ACC112 (cell line): ENCODE results near the gene EXOC3.
A peak's percentile ranks its signal among the peaks of the same experiment; 100 is the strongest.

ENCODE experiments used
- H2AFZ ChIP-seq: fragments of 200-600 bp; sonication (generic); one replicate; pipeline ENCODE4 v1.6.0; 2017; ENCODE audit warnings: antibody characterized with exemption, low read length; ENCODE audit not compliant: unreplicated experiment
- H3K27ac ChIP-seq: fragments of 200-600 bp; sonication (generic); 2 replicates; pipeline ENCODE4 v1.5.1; 2014; ENCODE audit warnings: low read depth, mild to moderate bottlenecking, antibody characterized with exemption, low read length, moderate library complexity
- H3K27me3 ChIP-seq: fragments of 200-600 bp; sonication (generic); 2 replicates; pipeline ENCODE4 v1.6.1; 2014; ENCODE audit warnings: mild to moderate bottlenecking, antibody characterized with exemption, low read length, moderate library complexity, mixed read lengths; ENCODE audit not compliant: insufficient read depth
- H3K36me3 ChIP-seq: fragments of 200-600 bp; sonication (generic); 2 replicates; pipeline ENCODE4 v1.6.1; 2016; ENCODE audit warnings: mild to moderate bottlenecking, antibody characterized with exemption, low read length, moderate library complexity, mixed read lengths; ENCODE audit not compliant: insufficient read depth
- H3K4me1 ChIP-seq: fragments of 200-600 bp; sonication (generic); one replicate; pipeline ENCODE4 v1.6.1; 2016; ENCODE audit warnings: low read length, mixed read lengths; ENCODE audit not compliant: insufficient read depth, unreplicated experiment, control insufficient read depth
- H3K4me3 ChIP-seq: fragments of 200-600 bp; sonication (generic); 2 replicates; pipeline ENCODE4 v1.5.1; 2014; ENCODE audit warnings: mild to moderate bottlenecking, low read depth, low read length
- H3K79me2 ChIP-seq: fragments of 200-600 bp; sonication (generic); one replicate; pipeline ENCODE4 v1.6.0; 2016; ENCODE audit warnings: low read length; ENCODE audit not compliant: control insufficient read depth, unreplicated experiment, insufficient read depth

EXOC3 gene

GRCh38 chr5:491119-491855, 48.3 kb downstream of the EXOC3 start:
- Histone ChIP-seq H3K79me2 (no peaks in the 10 kb centered on the region), H3K4me1 (no peaks in the 10 kb centered on the region), H3K27ac (no peak overlapping the region), H3K4me3 (no peak overlapping the region), H3K36me3 (no peaks in the 10 kb centered on the region), H2AFZ (no peak overlapping the region), H3K27me3 (peaks cover 15% of the 10 kb centered on the region)

GRCh38 chr5:491856-492155, 48.8 kb downstream of the EXOC3 start:
- no peaks in the 10 kb centered on the region for H3K79me2 ChIP-seq
- no peak overlapping the region for H3K4me3 ChIP-seq

GRCh38 chr5:492314-492893, 49.4 kb downstream of the EXOC3 start:
- H3K79me2 ChIP-seq = no peaks in the 10 kb centered on the region
- no peaks in the 10 kb centered on the region for H3K4me1 ChIP-seq
- no peak overlapping the region for H3K4me3 ChIP-seq
- no peak overlapping the region for H2AFZ ChIP-seq
- peaks cover 15% of the 10 kb centered on the region for H3K27me3 ChIP-seq
- H3K36me3 ChIP-seq = no peaks in the 10 kb centered on the region
- no peak overlapping the region for H3K27ac ChIP-seq

More at GRCh38 chr5:491856-492155, 48.8 kb downstream of the EXOC3 start:
- H3K27me3 ChIP-seq = peaks cover 15% of the 10 kb centered on the region
- H2AFZ ChIP-seq = no peak overlapping the region
- no peaks in the 10 kb centered on the region for H3K36me3 ChIP-seq
- H3K27ac ChIP-seq = no peak overlapping the region
- no peaks in the 10 kb centered on the region for H3K4me1 ChIP-seq

- Histone ChIP-seq H2AFZ (no peak overlapping the region), H3K36me3 (no peaks in the 10 kb centered on the region), H3K27me3 (peaks cover 15% of the 10 kb centered on the region), H3K27ac (no peak overlapping the region), H3K4me1 (no peaks in the 10 kb centered on the region), H3K79me2 (no peaks in the 10 kb centered on the region), H3K4me3 (peak overlapping the region; percentile 16; the same call in 1 of the 2 replicates)
Measured at GRCh38 chr5:493119-493701, 50.2 kb downstream of the EXOC3 start.

GRCh38 chr5:493758-494157, 50.8 kb downstream of the EXOC3 start:
- Histone ChIP-seq H3K79me2 (no peaks in the 10 kb centered on the region), H3K4me3 (no peak overlapping the region), H3K36me3 (no peaks in the 10 kb centered on the region), H2AFZ (no peak overlapping the region), H3K27me3 (peaks cover 19% of the 10 kb centered on the region), H3K4me1 (no peaks in the 10 kb centered on the region), H3K27ac (no peak overlapping the region)

- Histone ChIP-seq H3K27ac (no peak overlapping the region), H3K4me3 (no peak overlapping the region), H3K36me3 (no peaks in the 10 kb centered on the region), H2AFZ (no peak overlapping the region), H3K27me3 (peaks cover 25% of the 10 kb centered on the region), H3K4me1 (no peaks in the 10 kb centered on the region), H3K79me2 (no peaks in the 10 kb centered on the region)
Measured at GRCh38 chr5:494667-495255, 51.8 kb downstream of the EXOC3 start.

- Histone ChIP-seq H3K27ac (no peak overlapping the region), H3K4me3 (no peak overlapping the region), H3K4me1 (no peaks in the 10 kb centered on the region), H3K79me2 (no peaks in the 10 kb centered on the region), H3K36me3 (no peaks in the 10 kb centered on the region), H3K27me3 (peaks cover 32% of the 10 kb centered on the region), H2AFZ (no peak overlapping the region)
Measured at GRCh38 chr5:496028-496427, 53.1 kb downstream of the EXOC3 start.

GRCh38 chr5:497090-497700, 54.2 kb downstream of the EXOC3 start:
- no peak overlapping the region for H2AFZ ChIP-seq
- H3K4me3 ChIP-seq = no peak overlapping the region
- no peaks in the 10 kb centered on the region for H3K4me1 ChIP-seq
- no peaks in the 10 kb centered on the region for H3K79me2 ChIP-seq
- H3K27me3 ChIP-seq = peaks cover 44% of the 10 kb centered on the region
- H3K27ac ChIP-seq = no peak overlapping the region
- H3K36me3 ChIP-seq = no peaks in the 10 kb centered on the region

GRCh38 chr5:497871-498509, 55.0 kb downstream of the EXOC3 start:
- Histone ChIP-seq H3K27ac (no peak overlapping the region), H3K4me3 (no peak overlapping the region), H2AFZ (no peak overlapping the region), H3K27me3 (peaks cover 46% of the 10 kb centered on the region), H3K4me1 (no peaks in the 10 kb centered on the region), H3K36me3 (no peaks in the 10 kb centered on the region), H3K79me2 (no peaks in the 10 kb centered on the region)
